ENCODE measurements around the gene SYTL2.

The SYTL2 gene

GRCh38 chr11:85758026-85758425 is 52.9 kb downstream of the SYTL2 start:
- no peak for DNase-seq (ENCODE audit: extremely low spot score)
- no peak for TF ChIP-seq CTCF (IDR thresholded peaks at IDR 0.05; ENCODE audit: control extremely low read depth, extremely low read depth, low read depth, missing control alignments)
- ChIA-PET CTCF (no interaction called here), POLR2A (no interaction called here)

DNA sequence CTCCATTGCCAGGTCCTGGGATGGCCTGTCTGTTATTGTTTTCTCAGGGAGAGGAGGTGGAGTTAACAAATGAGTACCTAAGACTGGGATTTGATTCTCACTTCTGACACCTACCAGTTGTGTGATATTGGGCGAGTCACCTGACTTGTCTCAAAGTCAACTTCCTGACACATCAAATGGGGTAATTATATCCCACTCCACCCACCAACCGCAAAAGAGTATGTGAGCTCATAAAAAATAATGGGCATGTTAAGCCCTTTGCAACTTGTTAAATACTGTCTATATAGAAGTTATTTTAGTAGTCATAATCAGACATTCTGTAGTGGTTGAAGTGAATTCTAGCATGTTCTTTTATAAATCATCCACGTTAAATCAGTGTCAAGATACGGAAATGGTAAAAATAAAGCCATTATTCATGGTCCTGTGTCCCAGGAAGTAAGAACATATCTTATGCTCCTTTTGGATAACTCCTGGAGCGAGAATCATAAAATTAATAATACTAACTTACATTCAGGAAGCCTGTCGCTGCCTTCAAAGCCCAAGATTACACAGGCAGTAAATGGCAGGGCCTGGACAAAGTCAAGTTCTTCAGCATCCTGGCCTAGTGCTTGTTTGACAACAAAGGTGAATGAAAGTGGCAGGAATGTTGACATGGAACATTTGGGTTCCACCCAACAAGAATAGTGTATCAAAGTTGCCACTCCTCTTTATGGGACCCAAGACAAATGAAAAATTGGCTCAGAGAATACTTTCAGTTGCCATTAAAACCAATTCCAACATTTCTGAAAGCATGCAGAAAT is 54.3 kb downstream of the SYTL2 start:
- ChIA-PET CTCF (interaction anchor here (1.2 to 2.0 kb wide), 2 partner anchors 9 to 11 kb away, joined by 3 to 5 read pairs; no protein-coding TSS in a partner anchor), POLR2A (no interaction called here)
- no peak for DNase-seq (ENCODE audit: extremely low spot score)
- no peak for TF ChIP-seq CTCF (IDR thresholded peaks at IDR 0.05; ENCODE audit: control extremely low read depth, extremely low read depth, low read depth, missing control alignments)

GRCh38 chr11:85755701-85756100 is 55.2 kb downstream of the SYTL2 start:
- TF ChIP-seq CTCF (IDR thresholded peaks at IDR 0.05; ENCODE audit: control extremely low read depth, extremely low read depth, low read depth, missing control alignments): no peak
- ChIA-PET POLR2A (no interaction called here), CTCF (interaction anchor here (2.0 kb wide), 1 partner anchor 10 kb away, joined by 5 read pairs; no protein-coding TSS in a partner anchor)
- no peak for DNase-seq (ENCODE audit: extremely low spot score)

DNA sequence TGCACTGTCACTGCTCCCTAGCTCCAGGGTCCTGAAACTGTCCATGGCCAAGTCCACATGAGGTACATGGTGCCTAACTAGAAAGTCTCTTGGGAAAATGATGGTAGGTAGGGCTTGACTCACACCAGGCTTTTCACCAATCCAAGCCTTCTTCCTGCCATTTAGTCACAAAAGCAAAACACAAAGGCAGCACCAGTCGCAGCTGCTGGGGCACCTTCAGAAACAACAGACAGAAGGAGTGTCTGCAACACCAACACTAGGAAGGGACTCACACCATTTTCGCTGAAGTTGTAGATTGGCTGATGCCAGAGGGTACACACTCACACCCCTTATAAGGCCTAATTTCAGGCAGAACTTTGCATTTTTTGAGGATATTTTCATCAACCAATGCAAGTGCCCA is 55.7 kb downstream of the SYTL2 start:
- CTCF ChIA-PET: no interaction called here

GRCh38 chr11:85752890-85753581 is 57.9 kb downstream of the SYTL2 start:
- TF ChIP-seq CTCF (IDR thresholded peaks at IDR 0.05; ENCODE audit: control extremely low read depth, extremely low read depth, low read depth, missing control alignments): no peak
- ChIA-PET POLR2A (no interaction called here), CTCF (no interaction called here)
- no peak for DNase-seq (ENCODE audit: extremely low spot score)

More for the DNA sequence above, 55.7 kb downstream of the SYTL2 start:
- DNase-seq (ENCODE audit: extremely low spot score): no peak
- POLR2A ChIA-PET: no interaction called here
- no peak for TF ChIP-seq CTCF (IDR thresholded peaks at IDR 0.05; ENCODE audit: control extremely low read depth, extremely low read depth, low read depth, missing control alignments)

- no peak for TF ChIP-seq CTCF (IDR thresholded peaks at IDR 0.05; ENCODE audit: control extremely low read depth, extremely low read depth, low read depth, missing control alignments)
- no peak for DNase-seq (ENCODE audit: extremely low spot score)
- ChIA-PET CTCF (interaction anchor here (1.0 kb wide), 1 partner anchor 10 kb away, joined by 3 read pairs; no protein-coding TSS in a partner anchor), POLR2A (no interaction called here)
Observed at GRCh38 chr11:85752201-85752889, 58.6 kb downstream of the SYTL2 start.

All from GM10248 (cell line).